IPS-NIHi11 (cell line): Measurements from ENCODE around the gene MSI2.
A peak's percentile ranks its signal among the peaks of the same experiment; 100 is the strongest.

Experiments used
- DNase-seq: peaks from one replicate; pipeline ENCODE4 v3.0.0; 2012; ENCODE audit warnings: mixed read lengths, low spot score

Gene MSI2

GRCh38 chr17:57318913-57319312, 62.6 kb downstream of the MSI2 start:
- no peak for DNase-seq

GRCh38 chr17:57319806-57320205, 63.5 kb downstream of the MSI2 start:
- DNase-seq: no peak

GRCh38 chr17:57323391-57323790, 67.1 kb downstream of the MSI2 start:
- DNase-seq: no peak

GRCh38 chr17:57324060-57324459, 67.7 kb downstream of the MSI2 start:
- DNase-seq: no peak

- no peak for DNase-seq
Observed at GRCh38 chr17:57324631-57325030, 68.3 kb downstream of the MSI2 start.

- no peak for DNase-seq
Observed at GRCh38 chr17:57326336-57326735, 70.0 kb downstream of the MSI2 start.

- no peak for DNase-seq
Observed at GRCh38 chr17:57326764-57327163, 70.4 kb downstream of the MSI2 start.

- no peak for DNase-seq
Observed at GRCh38 chr17:57327176-57327970, 71.0 kb downstream of the MSI2 start.

- DNase-seq: no peak
Observed at GRCh38 chr17:57328109-57328882, 72.0 kb downstream of the MSI2 start.

GRCh38 chr17:57329380-57330214, 73.3 kb downstream of the MSI2 start:
- DNase-seq: no peak

GRCh38 chr17:57330587-57330986, 74.3 kb downstream of the MSI2 start:
- no peak for DNase-seq

- no peak for DNase-seq
Observed at GRCh38 chr17:57331423-57331822, 75.1 kb downstream of the MSI2 start.

GRCh38 chr17:57332501-57332900, 76.2 kb downstream of the MSI2 start:
- no peak for DNase-seq

GRCh38 chr17:57335195-57335792, 79.0 kb downstream of the MSI2 start:
- DNase-seq: no peak

GRCh38 chr17:57337390-57337789, 81.1 kb downstream of the MSI2 start:
- DNase-seq: no peak

GRCh38 chr17:57338257-57338914, 82.1 kb downstream of the MSI2 start:
- DNase-seq: peak; percentile 38

- DNase-seq: no peak
Observed at GRCh38 chr17:57340160-57340981, 84.0 kb downstream of the MSI2 start.

GRCh38 chr17:57341611-57342540, 85.6 kb downstream of the MSI2 start:
- DNase-seq: no peak

- DNase-seq: no peak
Observed at GRCh38 chr17:57342963-57343589, 86.8 kb downstream of the MSI2 start.
